Pancreas (tissue), 10 donors: Measurements from ENCODE around the gene NETO2. TPM values are rescaled to one million over a fixed set of nuclear protein-coding genes. Genes with fewer than 3 reads are reported as not detected.
"Not testable (repeated sequence)": the region's sequence is repeated elsewhere in the genome, so short reads cannot be mapped to it uniquely, and the experiment has no call there.

ENCODE experiments used
- ATAC-seq, 4 donors: fragments of 200-7000 bp; cut with Tn5 transposase; one replicate each; pipeline versions ENCODE4 v1.8.0 to v1.9.1; 2020; ENCODE audit warnings: mild to moderate bottlenecking in 4 of 4, moderate library complexity in 4 of 4
- DNase-seq, 6 donors: peaks; one replicate each; pipeline ENCODE4 v3.0.0-alpha.2; 2020
- FAIRE-seq: peaks from 2 replicates; lab custom pipeline; 2012; peaks lifted over from hg19 to GRCh38; lab: Jason Lieb, UNC
- H3K27ac ChIP-seq, 4 donors: fragments of 200-600 bp; sonication (generic); 1 replicate in 3 of 4; 2 replicates in 1 of 4; pipeline versions ENCODE4 v1.5.0 to v1.8.0; 2020
- H3K27me3 ChIP-seq, 4 donors: fragments of 200-600 bp; one replicate each; pipeline ENCODE4 v1.8.0; 2021
- H3K36me3 ChIP-seq, 3 donors: fragments of 200-600 bp; sonication (generic) in 1 of 3; one replicate each; pipeline versions ENCODE4 v1.5.0 to v1.8.0; 2020 to 2021
- H3K4me1 ChIP-seq, 3 donors: fragments of 200-600 bp; one replicate each; pipeline ENCODE4 v1.8.0; 2021
- H3K4me3 ChIP-seq, 4 donors: fragments of 200-600 bp; sonication (generic) in 2 of 4; one replicate each; pipeline versions ENCODE4 v1.5.0 to v1.8.0; 2020 to 2021
- H3K9me3 ChIP-seq, 4 donors: fragments of 200-600 bp; one replicate each; pipeline ENCODE4 v1.8.0; 2021
- CTCF ChIP-seq, 4 donors: fragments of 200-600 bp; sonication (generic) in 3 of 4; IDR thresholded peaks; one replicate each; pipeline versions ENCODE4 v1.5.0 to v1.8.0; 2021; ENCODE audit warnings: antibody characterized with exemption in 4 of 4
- WGBS, 2 donors: extraction: QIAGEN DNeasy Blood & Tissue Kit; methylation state at CpG; one replicate each; pipeline ENCODE4 v1.1.7; 2013; 5-methylcytosine and 5-hydroxymethylcytosine counted together
- intact Hi-C, 3 donors: fragments of 100-400 bp; cut with DNase I; formaldehyde crosslinking; loops; one replicate each; pipeline versions ENCODE4 v1.11.1 to v1.14.2; 2022
- polyA plus RNA-seq, 2 donors: library from polyadenylated mRNA; stranded (reverse); fragments of 200-250 nt; gene quantifications; one replicate each; pipeline ENCODE4 v1.2.3, GENCODE V29; 2013
- total RNA-seq, 6 donors: library from RNA; stranded (reverse); fragmentation: NEBNext Ultra II Directional in 4 of 6; extraction: Animal tissue kit (Norgen Biotek cat#: 25700) in 4 of 6; gene quantifications; one replicate each; pipeline versions ENCODE4 v1.2.1 to v1.2.4, GENCODE V29; 2021 to 2023
- donor health status: healthy with polysubstance abuse.
- donor health status: DM: no; HTN: no; CAD: no; lungs with moderate emphysema.
- donor health status: DM: no; HTN: no; CAD: no.
- donor health status: control.
- donor health status: control.
- donor health status: Bipolar disorder and iron deficiency.
- donor health status: DM: yes; HTN: yes; CAD: no.
- donor health status: DM: no; HTN: no; CAD: no.
- donor health status: DM: no; HTN: no; CAD: no.
- donor health status: DM: yes; HTN: yes; CAD: no.

The NETO2 gene
- total and polyA plus RNA-seq, 8 donors = 0.12 to 2.9 (median 0.57) TPM

DNA sequence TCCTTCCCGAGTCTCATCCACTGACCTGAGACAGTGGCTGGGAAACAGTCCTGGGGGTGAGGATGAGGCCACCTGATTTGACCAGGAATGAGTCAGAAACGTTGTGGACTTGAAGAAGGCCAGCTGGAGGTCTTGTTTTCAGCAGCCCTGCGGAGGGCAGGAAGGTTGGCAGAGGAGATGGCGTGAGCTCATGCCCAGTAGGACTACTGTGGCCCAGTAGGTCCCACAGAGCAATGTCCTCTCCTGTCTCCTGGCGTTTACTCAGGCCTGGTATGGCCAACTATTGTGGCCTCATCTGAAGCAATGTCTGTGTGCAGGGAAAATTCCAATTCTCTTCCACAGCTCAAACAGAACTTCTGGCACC is 86.1 kb downstream of the NETO2 start:
- no peak for ATAC-seq
- intact Hi-C loops = no loop called here
- WGBS, 2 donors = 64 to 66% methylated on average over 5 of the region's 5 CpGs
- TF ChIP-seq CTCF (IDR thresholded peaks at IDR 0.05) = no peak
- H3K36me3 ChIP-seq = no peaks in the 10 kb centered on the region
- H3K4me1 ChIP-seq = no peaks in the 10 kb centered on the region
- FAIRE-seq = no peak
- H3K9me3 ChIP-seq = no peaks in the 10 kb centered on the region
- no peak overlapping the region for H3K4me3 ChIP-seq
- H3K27me3 ChIP-seq = no peaks in the 10 kb centered on the region
- no peak for DNase-seq
- H3K27ac ChIP-seq = no peak overlapping the region

DNA sequence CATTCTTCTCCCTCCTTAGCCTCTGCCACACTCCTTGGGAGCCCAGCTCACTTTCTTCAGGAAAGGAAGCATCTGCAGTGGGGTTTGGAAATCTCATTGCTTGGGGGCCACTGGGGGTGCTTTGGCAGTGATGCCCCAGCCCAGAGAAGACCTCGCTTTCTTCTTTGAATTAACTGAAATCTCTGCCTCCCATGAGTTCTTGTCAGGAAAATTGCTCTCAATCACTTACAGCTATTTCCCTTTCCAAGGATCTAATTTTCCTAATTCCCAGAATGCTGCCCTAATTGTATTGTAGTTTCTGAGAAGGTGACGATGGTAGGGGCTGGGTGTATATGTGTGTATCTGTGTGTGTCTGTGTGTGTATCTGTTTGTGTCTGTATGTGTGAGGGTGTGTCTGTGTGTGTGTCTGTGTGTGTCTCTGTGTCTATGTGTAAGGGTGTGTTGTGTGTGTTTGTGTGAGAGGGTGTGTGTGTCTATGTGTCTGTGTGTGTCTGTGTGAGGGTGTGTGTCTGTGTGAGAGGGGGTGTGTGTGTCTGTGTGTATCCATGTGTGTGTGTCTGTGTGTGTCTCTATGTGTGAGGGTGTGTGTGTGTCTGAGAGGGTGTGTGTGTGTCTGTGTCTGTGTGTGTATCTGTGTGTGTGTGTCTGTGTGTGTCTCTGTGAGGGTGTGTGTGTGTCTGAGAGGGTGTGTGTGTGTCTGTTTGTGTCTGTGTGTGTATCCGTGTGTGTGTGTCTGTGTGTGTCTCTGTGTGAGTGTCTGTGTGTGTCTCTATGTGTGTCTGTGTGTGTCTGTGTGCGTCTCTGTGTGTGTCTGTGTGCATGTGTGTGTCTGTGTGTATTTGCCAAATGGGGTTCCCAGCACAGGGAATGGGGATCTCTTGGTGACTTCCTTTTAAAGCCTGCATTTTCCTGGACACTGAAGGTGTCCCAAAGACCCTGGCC is 86.8 kb downstream of the NETO2 start:
- Histone ChIP-seq H3K27me3 (no peaks in the 10 kb centered on the region), H3K4me1 (no peaks in the 10 kb centered on the region), H3K27ac (no peak overlapping the region), H3K9me3 (no peaks in the 10 kb centered on the region), H3K36me3 (no peaks in the 10 kb centered on the region), H3K4me3 (no peak overlapping the region)
- ATAC-seq (no peak), DNase-seq (no peak), FAIRE-seq (no peak)
- no peak for TF ChIP-seq CTCF (IDR thresholded peaks at IDR 0.05)
- intact Hi-C loops = no loop called here
- WGBS, 2 donors = 78% methylated on average over 4 of the region's 4 CpGs

GRCh38 chr16:47056061-47056460 is 87.7 kb downstream of the NETO2 start:
- H3K4me3 ChIP-seq, intact Hi-C loops, H3K9me3 ChIP-seq, FAIRE-seq, H3K36me3 ChIP-seq, H3K27me3 ChIP-seq, H3K4me1 ChIP-seq, H3K27ac ChIP-seq, ATAC-seq, DNase-seq: not testable (repeated sequence)
- 81 to 82% methylated on average over 14 of the region's 14 CpGs for WGBS, 2 donors

- TF ChIP-seq CTCF (IDR thresholded peaks at IDR 0.05) = no peak
- ATAC-seq (no peak), DNase-seq (peak in 1 of 6 donors; percentile 43), FAIRE-seq (no peak)
- H3K27ac ChIP-seq = no peak overlapping the region
- 82 to 84% methylated on average over 26 of the region's 26 CpGs for WGBS, 2 donors
- no peaks in the 10 kb centered on the region for H3K4me1 ChIP-seq
- H3K9me3 ChIP-seq = no peaks in the 10 kb centered on the region
- no peaks in the 10 kb centered on the region for H3K36me3 ChIP-seq
- no peak overlapping the region for H3K4me3 ChIP-seq
- no peaks in the 10 kb centered on the region for H3K27me3 ChIP-seq
- intact Hi-C loops = no loop called here
Measured at GRCh38 chr16:47055136-47055885, 88.4 kb downstream of the NETO2 start.

DNA sequence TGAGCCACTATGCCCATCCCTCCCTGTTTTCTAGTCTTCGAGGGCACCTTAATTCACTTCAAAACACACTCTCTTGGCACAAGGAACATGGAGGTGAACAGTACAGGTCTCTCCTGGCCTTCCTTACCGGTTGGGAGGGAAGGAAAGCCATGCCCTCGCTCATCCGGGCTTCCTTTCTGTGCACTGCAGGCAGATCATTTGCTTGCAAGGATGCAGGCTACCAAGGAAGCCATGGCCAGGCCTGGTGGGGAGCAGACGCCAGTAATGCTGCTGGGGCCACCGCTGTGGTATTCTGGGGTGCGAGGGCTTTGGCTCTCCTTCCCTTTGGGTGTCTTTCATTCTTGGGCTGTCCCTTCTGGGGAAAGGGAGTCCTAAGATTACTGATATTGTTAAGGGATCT is 89.4 kb downstream of the NETO2 start:
- Histone ChIP-seq H3K27me3 (no peaks in the 10 kb centered on the region), H3K9me3 (no peaks in the 10 kb centered on the region), H3K4me3 (no peak overlapping the region), H3K4me1 (no peaks in the 10 kb centered on the region), H3K27ac (no peak overlapping the region), H3K36me3 (no peaks in the 10 kb centered on the region)
- DNase-seq (no peak), ATAC-seq (no peak), FAIRE-seq (no peak)
- TF ChIP-seq CTCF (IDR thresholded peaks at IDR 0.05) = no peak
- WGBS, 2 donors = 79 to 82% methylated on average over 7 of the region's 7 CpGs
- intact Hi-C loops = no loop called here
